Left ventricle myocardium superior (tissue), 1 donor: ENCODE measurements around the gene ATOH1. TPM values are rescaled to one million over a fixed set of nuclear protein-coding genes. Genes with fewer than 3 reads are reported as not detected.

Source experiments
- ATAC-seq: fragments of 200-7000 bp; cut with Tn5 transposase; one replicate; pipeline ENCODE4 v1.9.1; 2020; ENCODE audit warnings: mild to moderate bottlenecking, moderate library complexity
- DNase-seq: peaks from one replicate; pipeline ENCODE4 v3.0.0-alpha.2; 2020
- intact Hi-C: fragments of 100-400 bp; cut with micrococcal nuclease; formaldehyde crosslinking; loops from one replicate; pipeline ENCODE4 v1.11.0; 2022
- long read RNA-seq: library from polyadenylated mRNA; unstranded; transcript quantifications from one replicate; pipeline ENCODE4 v2.0.0, GENCODE V29; 2021
- total RNA-seq: library from RNA; stranded (reverse); fragmentation: NEBNext Ultra II Directional; extraction: Animal tissue kit (Norgen Biotek cat#: 25700); gene quantifications from one replicate; pipeline ENCODE4 v1.2.1, GENCODE V29; 2021
- donor health status: DM: no; HTN: yes; CAD: no; lungs with severe emphysema.

The ATOH1 gene, protein sequence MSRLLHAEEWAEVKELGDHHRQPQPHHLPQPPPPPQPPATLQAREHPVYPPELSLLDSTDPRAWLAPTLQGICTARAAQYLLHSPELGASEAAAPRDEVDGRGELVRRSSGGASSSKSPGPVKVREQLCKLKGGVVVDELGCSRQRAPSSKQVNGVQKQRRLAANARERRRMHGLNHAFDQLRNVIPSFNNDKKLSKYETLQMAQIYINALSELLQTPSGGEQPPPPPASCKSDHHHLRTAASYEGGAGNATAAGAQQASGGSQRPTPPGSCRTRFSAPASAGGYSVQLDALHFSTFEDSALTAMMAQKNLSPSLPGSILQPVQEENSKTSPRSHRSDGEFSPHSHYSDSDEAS
- total RNA-seq = 0.15 TPM
- long read RNA-seq = 0 reads

DNA sequence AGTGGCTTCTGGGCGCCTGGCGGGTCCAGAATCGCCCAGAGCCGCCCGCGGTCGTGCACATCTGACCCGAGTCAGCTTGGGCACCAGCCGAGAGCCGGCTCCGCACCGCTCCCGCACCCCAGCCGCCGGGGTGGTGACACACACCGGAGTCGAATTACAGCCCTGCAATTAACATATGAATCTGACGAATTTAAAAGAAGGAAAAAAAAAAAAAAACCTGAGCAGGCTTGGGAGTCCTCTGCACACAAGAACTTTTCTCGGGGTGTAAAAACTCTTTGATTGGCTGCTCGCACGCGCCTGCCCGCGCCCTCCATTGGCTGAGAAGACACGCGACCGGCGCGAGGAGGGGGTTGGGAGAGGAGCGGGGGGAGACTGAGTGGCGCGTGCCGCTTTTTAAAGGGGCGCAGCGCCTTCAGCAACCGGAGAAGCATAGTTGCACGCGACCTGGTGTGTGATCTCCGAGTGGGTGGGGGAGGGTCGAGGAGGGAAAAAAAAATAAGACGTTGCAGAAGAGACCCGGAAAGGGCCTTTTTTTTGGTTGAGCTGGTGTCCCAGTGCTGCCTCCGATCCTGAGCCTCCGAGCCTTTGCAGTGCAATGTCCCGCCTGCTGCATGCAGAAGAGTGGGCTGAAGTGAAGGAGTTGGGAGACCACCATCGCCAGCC, at the start of gene ATOH1:
Gene ATOH1, plus strand, starts transcription at position 422 of the 663 bp plus-strand sequence. Its CDS starts 174 bp downstream, at position 596.
- intact Hi-C loops = no loop called here
- DNase-seq (peak; percentile 52), ATAC-seq (peak; percentile 78)

DNA sequence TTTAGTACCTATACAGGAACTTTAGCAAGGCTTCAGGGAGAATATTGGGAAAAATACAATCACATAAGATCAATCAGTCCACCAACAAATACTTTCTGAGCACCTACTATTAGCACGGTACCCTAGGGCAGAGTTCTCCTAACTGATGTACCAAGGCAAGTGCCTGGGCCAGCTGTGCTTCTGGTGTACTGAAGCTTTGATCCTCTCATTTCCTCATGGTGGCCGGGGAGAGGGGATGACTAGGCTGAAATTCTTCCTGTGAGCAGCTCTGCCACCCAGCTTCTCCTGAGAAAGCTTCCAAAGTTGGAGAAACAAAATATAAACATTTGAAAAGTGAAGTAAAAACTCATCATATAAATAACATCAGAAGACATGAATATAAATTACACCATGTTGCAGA, 49.3 kb upstream of the ATOH1 start:
- intact Hi-C loops = no loop called here
- no peak for ATAC-seq

DNA sequence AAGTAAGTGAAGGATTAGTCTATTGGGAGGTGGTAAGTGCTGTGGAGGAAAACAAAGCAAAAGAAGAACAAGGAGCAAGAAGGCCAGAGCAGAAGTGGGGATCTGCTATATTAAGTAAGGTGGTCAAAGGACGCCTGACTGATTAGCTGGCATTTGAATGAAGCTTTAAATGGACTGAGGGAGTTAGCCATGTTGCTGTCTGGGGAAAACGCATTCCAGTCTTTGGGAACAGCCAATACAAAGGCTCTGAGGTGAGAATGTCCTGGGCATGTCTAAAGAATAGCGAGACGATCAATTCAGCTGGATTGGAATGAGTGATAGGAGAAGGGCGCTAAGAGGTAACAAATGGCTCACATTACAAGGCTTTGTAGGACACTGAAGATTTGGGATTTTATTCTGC, 48.5 kb upstream of the ATOH1 start:
- ATAC-seq (no peak), DNase-seq (no peak)
- intact Hi-C loops = no loop called here

More for the DNA sequence above, 49.3 kb upstream of the ATOH1 start:
- no peak for DNase-seq

DNA sequence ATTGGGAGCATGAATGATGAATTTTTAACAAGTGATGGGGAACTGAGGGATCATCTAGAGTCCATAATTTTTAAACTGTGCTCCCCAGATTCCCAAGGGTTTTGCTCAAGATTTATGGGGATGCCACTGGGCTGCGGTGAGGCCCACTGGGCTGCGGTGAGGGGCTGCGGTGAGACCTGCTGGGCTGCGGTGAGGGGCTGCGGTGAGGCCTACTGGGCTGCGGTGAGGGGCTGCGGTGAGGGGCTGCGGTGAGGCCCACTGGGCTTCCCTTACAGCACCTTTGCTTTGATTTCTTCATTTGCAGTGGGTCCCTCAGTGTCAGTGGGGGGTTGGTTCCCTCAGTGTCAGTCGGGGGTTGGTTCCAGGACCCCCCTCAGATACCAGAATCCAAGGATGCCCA, 47.4 kb upstream of the ATOH1 start:
- DNase-seq = no peak
- intact Hi-C loops = no loop called here

DNA sequence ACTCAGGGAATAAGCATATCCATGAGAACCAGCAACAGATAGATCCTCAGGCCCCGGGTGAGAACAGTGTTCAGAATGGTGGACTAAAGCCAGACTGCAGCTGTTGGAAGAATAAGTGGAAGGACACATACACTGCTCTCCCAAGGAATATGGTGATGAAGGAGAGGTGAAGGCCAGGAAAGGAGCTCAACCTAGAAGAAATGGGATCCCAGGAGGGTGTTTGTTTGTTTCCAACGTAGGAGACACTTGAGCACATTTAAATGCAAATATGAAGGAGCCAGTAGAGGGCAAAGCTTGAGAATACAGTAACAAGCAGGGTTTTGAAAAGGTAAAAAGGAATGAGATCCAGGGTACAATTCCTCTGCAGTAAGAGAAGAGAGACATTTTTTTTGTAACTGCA, 42.4 kb upstream of the ATOH1 start:
- no peak for DNase-seq
- intact Hi-C loops = no loop called here
- ATAC-seq = no peak

More for the DNA sequence above, 47.4 kb upstream of the ATOH1 start:
- no peak for ATAC-seq

DNA sequence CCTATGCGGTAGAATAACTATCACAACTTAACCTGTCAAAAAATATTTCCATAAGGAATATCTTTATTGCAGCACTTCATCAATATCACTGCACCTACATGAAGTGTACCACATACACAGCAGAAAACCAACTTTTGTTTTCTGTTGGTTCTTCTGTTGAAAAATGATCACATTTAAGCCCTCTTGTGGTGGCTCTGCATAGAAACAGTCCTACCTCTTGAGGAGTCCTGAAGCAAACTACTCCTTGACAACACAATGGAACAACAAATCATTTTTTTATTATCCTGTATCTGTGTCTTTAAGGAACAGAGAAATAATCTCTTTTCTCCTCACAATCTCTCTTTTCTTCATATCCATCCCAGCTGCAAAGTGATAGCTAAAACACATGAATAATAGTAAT, 39.8 kb upstream of the ATOH1 start:
- ATAC-seq (no peak), DNase-seq (no peak)
- intact Hi-C loops = no loop called here

DNA sequence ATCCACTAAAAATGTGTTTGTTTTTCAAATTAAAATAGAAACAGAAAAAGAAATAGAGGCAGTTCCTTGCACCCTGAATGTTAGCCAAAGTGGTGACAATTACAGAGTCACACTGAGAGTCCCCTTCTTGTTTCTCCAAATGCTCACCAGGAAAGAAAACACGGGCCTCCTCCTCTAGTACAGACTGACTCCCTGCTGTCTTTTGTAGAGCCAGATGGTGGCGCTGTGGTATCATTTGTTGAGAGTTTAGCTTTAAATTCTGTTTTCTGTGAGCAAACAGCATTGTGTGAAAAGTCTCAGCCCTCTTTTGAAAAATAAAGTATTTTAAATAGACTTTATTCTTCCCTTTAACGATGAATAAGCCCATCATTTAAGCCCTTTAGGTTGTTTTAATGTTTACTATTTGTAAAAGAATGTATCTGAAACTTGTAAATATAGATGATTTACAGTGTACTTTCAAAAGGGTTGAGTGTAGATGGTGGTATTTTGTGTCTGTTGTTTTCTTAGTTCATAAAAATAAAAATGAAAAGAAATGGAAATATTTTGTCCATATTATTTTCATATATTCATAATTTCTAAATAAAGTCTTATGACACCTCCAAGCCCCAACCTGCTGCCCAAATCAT, 36.9 kb upstream of the ATOH1 start:
- peak; percentile 59 for ATAC-seq
- intact Hi-C loops = loop anchor here (10.0 kb wide), 1 partner anchor 333 kb away; no protein-coding TSS in a partner anchor
- DNase-seq = no peak

DNA sequence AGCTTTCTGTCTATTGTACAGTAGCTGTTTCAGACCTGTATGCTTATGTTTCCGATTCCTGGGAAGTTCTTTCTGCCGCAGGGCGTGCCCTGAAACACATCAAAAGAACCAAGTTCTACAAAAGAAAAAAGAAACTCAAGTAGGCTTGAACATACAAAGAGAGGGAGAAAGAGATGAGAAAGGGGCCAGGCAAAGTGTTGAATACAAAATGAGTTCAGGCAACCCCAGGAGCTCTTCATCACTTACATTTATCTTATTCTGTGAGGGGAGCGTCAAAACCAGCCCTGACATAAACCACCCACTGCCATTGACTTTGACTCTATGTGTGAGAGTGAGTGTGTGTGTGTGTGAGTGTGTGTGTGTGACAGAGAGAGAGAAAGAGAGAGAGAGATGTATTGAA, 26.5 kb upstream of the ATOH1 start:
- intact Hi-C loops = loop anchor here (5.0 kb wide), 1 partner anchor 1755 kb away; no protein-coding TSS in a partner anchor
- DNase-seq (no peak), ATAC-seq (no peak)

DNA sequence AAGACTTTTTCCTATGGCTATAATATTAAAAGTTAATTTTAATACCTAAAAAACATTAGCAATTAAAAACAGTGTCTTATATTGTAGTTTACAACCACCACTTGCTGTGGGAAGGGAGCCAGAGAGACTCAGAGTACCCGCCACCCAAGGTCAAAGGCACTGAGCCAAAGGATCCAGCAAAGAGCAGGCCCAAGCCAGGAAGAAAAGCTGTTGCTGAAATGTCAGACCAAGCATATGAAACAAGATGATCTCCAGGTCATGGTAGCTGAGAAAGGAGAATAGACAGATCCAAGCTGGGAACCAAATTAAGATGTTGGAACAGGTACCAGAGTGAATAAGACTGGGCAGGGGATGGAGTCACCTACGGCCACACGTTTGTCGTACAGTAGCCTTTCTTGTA, 18.8 kb upstream of the ATOH1 start:
- ATAC-seq = peak; percentile 93
- peak; percentile 48 for DNase-seq
- intact Hi-C loops = no loop called here

DNA sequence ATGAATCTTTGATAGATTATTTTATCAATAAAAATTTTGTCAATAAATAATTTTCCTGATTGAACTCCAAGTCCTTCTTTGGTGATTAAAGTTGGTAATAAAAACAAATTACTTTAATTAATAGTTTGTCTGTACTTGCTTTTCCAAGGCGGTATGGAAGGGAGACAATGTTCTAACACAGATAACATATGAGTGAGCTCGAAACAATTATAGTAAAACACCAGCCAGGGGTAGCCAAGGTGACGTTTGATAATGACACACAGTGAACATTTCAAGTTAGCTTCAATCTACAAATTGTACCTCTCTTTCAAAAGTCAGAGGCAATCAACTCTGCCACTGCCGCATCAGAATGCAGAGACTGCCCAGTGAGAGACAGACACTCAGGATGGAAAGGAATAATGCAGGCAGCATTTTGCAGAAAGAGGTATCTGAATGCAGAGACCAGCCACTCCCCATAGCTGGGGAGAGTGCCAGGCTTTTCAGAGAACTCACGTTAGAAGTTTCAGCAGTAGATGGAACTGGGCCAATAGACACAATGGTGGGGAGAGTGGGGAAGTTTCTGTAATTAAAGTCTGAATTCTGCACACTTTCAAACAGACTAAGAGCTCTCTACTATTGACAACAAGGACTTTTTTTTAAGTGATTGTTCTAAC, 18.1 kb upstream of the ATOH1 start:
- DNase-seq (no peak), ATAC-seq (peak; percentile 78)
- intact Hi-C loops = no loop called here

DNA sequence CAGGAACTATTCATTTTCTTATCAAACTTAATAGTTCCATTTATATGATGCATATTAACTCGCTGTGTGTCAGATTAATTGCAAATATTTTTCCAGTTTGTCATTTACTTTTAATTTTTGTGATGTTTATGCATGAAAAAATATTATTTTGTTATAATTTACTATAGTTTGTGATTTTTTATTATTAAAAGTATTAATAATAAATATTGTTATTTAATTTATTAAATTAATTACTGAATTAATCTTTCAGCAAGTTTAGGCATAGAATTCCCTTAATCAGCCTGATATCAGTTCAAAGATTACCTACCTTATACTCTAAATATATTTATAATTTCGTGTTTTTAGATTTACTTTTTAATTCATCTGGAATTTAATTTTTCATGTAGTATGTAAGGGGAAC, 15.5 kb upstream of the ATOH1 start:
- DNase-seq (no peak), ATAC-seq (no peak)
- intact Hi-C loops = no loop called here

DNA sequence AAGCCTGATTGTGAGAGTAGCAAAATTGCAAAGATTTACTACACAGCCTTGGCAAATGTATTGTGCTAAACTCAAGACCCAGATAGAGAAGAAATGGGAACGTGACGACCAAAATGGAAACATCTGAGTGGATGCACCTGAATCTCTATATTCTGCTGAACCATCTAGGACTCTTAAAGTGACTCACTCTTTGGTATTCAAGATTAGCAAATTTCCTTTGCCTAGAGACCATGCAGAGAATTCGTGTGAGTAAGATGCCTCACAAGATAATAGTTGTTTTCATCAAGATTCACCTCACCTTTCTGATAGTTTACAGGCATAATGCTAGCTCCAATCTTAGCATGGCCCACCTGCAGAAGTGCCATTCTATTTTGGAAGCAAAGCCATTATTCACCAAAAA, 14.4 kb upstream of the ATOH1 start:
- ATAC-seq (no peak), DNase-seq (no peak)
- intact Hi-C loops = no loop called here

DNA sequence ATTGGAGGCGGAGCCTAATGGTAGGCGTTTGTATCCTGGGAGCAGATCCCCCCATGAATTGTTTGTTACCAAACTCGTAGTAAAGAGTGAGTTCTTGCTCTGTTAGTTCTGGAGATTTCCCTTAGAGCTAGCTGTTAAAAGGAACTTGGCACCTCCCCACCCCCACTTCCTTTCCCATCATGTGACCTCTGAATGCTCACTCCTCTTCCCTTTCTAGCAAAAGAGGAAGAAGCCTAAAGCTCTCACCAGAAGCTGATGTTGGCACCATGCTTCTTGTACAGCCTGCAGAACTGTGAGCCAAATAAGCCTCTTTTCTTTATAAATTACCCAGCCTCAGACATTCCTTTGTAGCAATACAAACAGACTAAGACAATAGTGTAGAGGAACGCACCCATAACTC, 13.8 kb upstream of the ATOH1 start:
- ATAC-seq = no peak
- intact Hi-C loops = no loop called here
- no peak for DNase-seq

DNA sequence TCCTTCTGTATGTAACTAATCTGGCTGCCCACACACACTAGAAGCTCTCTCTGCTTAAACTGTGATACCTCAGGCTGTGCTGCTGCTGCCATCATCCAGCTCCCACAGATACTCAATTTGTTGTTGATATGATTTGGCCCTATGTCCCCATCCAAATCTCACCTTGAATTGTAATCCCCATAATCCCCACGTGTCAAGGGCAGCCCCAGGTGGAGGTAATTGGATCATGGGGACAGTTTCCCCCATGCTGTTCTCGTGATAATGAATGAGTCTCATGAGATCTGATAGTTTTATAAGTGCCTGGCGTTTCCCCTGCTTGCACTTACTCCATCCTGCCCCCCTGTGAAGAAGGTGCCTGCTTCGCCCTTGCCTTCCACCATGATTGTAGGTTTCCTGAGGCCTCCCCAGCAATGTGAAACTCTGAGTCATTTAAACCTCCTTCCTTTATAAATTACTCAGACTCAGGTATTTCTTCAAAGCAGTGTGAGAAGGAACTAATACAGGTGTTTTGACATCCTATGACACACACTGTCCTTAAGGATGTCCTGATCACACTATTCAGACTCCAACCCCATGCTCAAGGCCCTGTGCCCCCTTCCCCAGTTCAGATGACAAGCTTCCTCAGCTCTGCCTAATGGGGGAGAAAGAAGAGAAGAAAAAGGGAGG, 2.9 kb upstream of the ATOH1 start:
- ATAC-seq (no peak), DNase-seq (no peak)
- intact Hi-C loops = no loop called here

DNA sequence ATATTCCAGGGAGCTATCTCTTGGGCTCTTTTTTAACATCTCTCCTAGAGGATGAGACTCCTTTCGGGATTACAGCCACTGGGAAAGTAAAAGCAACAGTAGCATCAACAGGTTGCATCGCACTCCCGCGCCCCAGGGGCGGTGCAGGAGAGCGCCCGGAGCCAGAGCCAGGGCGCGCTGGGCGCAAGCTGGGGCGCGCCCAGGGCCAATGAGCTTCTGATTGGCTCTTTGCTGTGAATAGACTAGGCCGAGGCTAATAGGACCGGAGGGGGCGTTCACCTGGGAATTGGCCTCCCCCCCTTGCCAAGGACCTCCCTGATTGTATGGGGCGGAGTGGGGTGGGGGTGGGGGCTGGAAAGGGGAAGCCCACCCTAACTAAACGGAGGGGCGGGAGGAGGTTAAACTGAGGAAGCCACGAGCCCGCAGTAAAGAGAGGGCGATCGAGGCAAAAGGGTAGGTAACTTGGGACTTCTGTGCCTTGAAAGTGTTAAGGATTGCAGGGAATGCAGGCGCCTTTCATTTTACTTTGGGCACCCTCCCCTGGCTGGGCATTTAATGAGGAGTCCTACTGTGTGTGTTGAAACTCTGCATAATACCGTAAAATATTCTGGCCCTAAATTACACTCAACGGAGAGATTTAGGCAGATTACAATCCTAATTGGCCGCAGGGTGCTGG, 1.1 kb upstream of the ATOH1 start:
- ATAC-seq (peak; percentile 76), DNase-seq (peak; percentile 32)
- intact Hi-C loops = no loop called here

DNA sequence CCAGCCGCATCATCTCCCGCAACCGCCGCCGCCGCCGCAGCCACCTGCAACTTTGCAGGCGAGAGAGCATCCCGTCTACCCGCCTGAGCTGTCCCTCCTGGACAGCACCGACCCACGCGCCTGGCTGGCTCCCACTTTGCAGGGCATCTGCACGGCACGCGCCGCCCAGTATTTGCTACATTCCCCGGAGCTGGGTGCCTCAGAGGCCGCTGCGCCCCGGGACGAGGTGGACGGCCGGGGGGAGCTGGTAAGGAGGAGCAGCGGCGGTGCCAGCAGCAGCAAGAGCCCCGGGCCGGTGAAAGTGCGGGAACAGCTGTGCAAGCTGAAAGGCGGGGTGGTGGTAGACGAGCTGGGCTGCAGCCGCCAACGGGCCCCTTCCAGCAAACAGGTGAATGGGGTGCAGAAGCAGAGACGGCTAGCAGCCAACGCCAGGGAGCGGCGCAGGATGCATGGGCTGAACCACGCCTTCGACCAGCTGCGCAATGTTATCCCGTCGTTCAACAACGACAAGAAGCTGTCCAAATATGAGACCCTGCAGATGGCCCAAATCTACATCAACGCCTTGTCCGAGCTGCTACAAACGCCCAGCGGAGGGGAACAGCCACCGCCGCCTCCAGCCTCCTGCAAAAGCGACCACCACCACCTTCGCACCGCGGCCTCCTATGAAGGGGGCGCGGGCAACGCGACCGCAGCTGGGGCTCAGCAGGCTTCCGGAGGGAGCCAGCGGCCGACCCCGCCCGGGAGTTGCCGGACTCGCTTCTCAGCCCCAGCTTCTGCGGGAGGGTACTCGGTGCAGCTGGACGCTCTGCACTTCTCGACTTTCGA, 654 bp downstream of the ATOH1 start:
- intact Hi-C loops = no loop called here
- ATAC-seq = peak; percentile 44

DNA sequence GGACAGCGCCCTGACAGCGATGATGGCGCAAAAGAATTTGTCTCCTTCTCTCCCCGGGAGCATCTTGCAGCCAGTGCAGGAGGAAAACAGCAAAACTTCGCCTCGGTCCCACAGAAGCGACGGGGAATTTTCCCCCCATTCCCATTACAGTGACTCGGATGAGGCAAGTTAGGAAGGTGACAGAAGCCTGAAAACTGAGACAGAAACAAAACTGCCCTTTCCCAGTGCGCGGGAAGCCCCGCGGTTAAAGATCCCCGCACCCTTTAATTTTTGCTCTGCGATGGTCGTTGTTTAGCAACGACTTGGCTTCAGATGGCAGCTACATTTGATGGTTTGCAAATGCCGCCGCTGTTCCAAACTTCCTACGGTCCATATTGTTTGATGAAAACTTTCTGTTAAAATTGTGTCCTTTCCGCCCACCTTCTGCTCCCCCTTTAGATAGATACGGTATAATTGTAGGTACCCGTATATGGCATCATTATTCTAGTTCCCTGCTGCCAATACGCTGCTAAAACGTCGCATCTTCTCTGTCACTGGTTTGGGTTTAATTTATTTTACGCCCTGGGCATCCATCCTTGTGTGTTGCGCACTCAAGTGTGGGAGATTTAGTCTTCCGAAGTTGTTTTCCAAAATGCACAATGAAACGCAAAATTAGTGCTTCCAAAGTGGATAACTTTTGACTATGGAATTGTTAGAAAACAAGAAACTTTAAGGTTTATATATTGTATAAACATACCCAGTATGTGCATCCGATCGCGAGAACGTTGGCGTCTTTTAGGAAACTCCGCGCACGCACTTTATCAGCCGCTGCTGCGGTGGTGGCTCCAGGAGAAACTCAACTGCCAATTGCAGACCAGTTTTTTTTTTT, 1.5 kb downstream of the ATOH1 start:
- no peak for DNase-seq
- intact Hi-C loops = no loop called here
- no peak for ATAC-seq

More for the DNA sequence above, 654 bp downstream of the ATOH1 start:
- peak; percentile 34 for DNase-seq
